ENCODE measurements around the gene ADAMTS15.
A peak's percentile ranks its signal among the peaks of the same experiment; 100 is the strongest.

Gene ADAMTS15

GRCh38 chr11:130448416-130449309 is at the start of gene ADAMTS15:
ADAMTS15 (plus strand) TSS chr11:130448645; CDS start chr11:130448974, 329 bp downstream.
- Histone ChIP-seq H3K4me1 (ENCODE audit: insufficient read depth, poor library complexity, severe bottlenecking) (no peaks in the 10 kb centered on the region), H3K36me3 (ENCODE audit: low read depth) (no peaks in the 10 kb centered on the region), H3K9me3 (ENCODE audit: severe bottlenecking) (no peaks in the 10 kb centered on the region), H3K27me3 (ENCODE audit: insufficient read depth, poor library complexity, severe bottlenecking) (peaks cover 4% of the 10 kb centered on the region), H3K27ac (ENCODE audit: poor library complexity, severe bottlenecking) (no peak within 1 kb of the TSS), H3K4me3 (ENCODE audit: severe bottlenecking) (peak within 1 kb of the TSS; percentile 37)
- ATAC-seq (ENCODE audit: low read depth) (peak; percentile 91), DNase-seq (ENCODE audit: low spot score) (peak; percentile 84)
- no peak for TF ChIP-seq CTCF (IDR thresholded peaks at IDR 0.05; ENCODE audit: poor library complexity, severe bottlenecking)

- H3K4me1 ChIP-seq (ENCODE audit: insufficient read depth, poor library complexity, severe bottlenecking), result peaks cover 6% of the 10 kb centered on the region
- H3K9me3 ChIP-seq (ENCODE audit: severe bottlenecking), result no peaks in the 10 kb centered on the region
- no peaks in the 10 kb centered on the region for H3K27me3 ChIP-seq (ENCODE audit: insufficient read depth, poor library complexity, severe bottlenecking)
- no peaks in the 10 kb centered on the region for H3K36me3 ChIP-seq (ENCODE audit: low read depth)
- no peak overlapping the region for H3K4me3 ChIP-seq (ENCODE audit: severe bottlenecking)
- DNase-seq (ENCODE audit: low spot score) (no peak), ATAC-seq (ENCODE audit: low read depth) (no peak)
- TF ChIP-seq CTCF (IDR thresholded peaks at IDR 0.05; ENCODE audit: poor library complexity, severe bottlenecking), result no peak
- H3K27ac ChIP-seq (ENCODE audit: poor library complexity, severe bottlenecking), result no peak overlapping the region
Measured at GRCh38 chr11:130399196-130399595, 49.2 kb upstream of the ADAMTS15 start.

- TF ChIP-seq CTCF (IDR thresholded peaks at IDR 0.05; ENCODE audit: poor library complexity, severe bottlenecking), result no peak
- DNase-seq (ENCODE audit: low spot score), result no peak
- peaks cover 6% of the 10 kb centered on the region for H3K4me1 ChIP-seq (ENCODE audit: insufficient read depth, poor library complexity, severe bottlenecking)
- no peaks in the 10 kb centered on the region for H3K36me3 ChIP-seq (ENCODE audit: low read depth)
- no peaks in the 10 kb centered on the region for H3K27me3 ChIP-seq (ENCODE audit: insufficient read depth, poor library complexity, severe bottlenecking)
- ATAC-seq (ENCODE audit: low read depth), result no peak
- no peak overlapping the region for H3K4me3 ChIP-seq (ENCODE audit: severe bottlenecking)
- H3K27ac ChIP-seq (ENCODE audit: poor library complexity, severe bottlenecking), result no peak overlapping the region
- H3K9me3 ChIP-seq (ENCODE audit: severe bottlenecking), result no peaks in the 10 kb centered on the region
Measured at GRCh38 chr11:130400781-130401483, 47.5 kb upstream of the ADAMTS15 start.

- H3K27me3 ChIP-seq (ENCODE audit: insufficient read depth, poor library complexity, severe bottlenecking), result no peaks in the 10 kb centered on the region
- H3K9me3 ChIP-seq (ENCODE audit: severe bottlenecking), result no peaks in the 10 kb centered on the region
- no peak overlapping the region for H3K4me3 ChIP-seq (ENCODE audit: severe bottlenecking)
- ATAC-seq (ENCODE audit: low read depth) (no peak), DNase-seq (ENCODE audit: low spot score) (no peak)
- H3K36me3 ChIP-seq (ENCODE audit: low read depth), result no peaks in the 10 kb centered on the region
- H3K4me1 ChIP-seq (ENCODE audit: insufficient read depth, poor library complexity, severe bottlenecking), result peaks cover 6% of the 10 kb centered on the region
- TF ChIP-seq CTCF (IDR thresholded peaks at IDR 0.05; ENCODE audit: poor library complexity, severe bottlenecking), result no peak
- H3K27ac ChIP-seq (ENCODE audit: poor library complexity, severe bottlenecking), result no peak overlapping the region
Measured at GRCh38 chr11:130402570-130402969, 45.9 kb upstream of the ADAMTS15 start.

All from RWPE2 (cell line).